ENCODE measurements around the gene SLCO3A1.
A peak's percentile ranks its signal among the peaks of the same experiment; 100 is the strongest.
"Not testable (repeated sequence)": the region's sequence is repeated elsewhere in the genome, so short reads cannot be mapped to it uniquely, and the experiment has no call there.

Gene SLCO3A1

GRCh38 chr15:91940496-91941381 lies 87.2 kb downstream of the SLCO3A1 start:
- no peak for DNase-seq (ENCODE audit: low spot score)

- no peak for DNase-seq (ENCODE audit: low spot score)
Measured at GRCh38 chr15:91941871-91942658, 88.6 kb downstream of the SLCO3A1 start.

GRCh38 chr15:91942720-91943394 lies 89.3 kb downstream of the SLCO3A1 start:
- no peak for DNase-seq (ENCODE audit: low spot score)

GRCh38 chr15:91944331-91944730 lies 90.8 kb downstream of the SLCO3A1 start:
- no peak for DNase-seq (ENCODE audit: low spot score)

GRCh38 chr15:91945385-91945784 lies 91.9 kb downstream of the SLCO3A1 start:
- DNase-seq (ENCODE audit: low spot score), result no peak

GRCh38 chr15:91946075-91946474 lies 92.6 kb downstream of the SLCO3A1 start:
- no peak for DNase-seq (ENCODE audit: low spot score)

GRCh38 chr15:91946581-91947292 lies 93.2 kb downstream of the SLCO3A1 start:
- DNase-seq (ENCODE audit: low spot score), result no peak

GRCh38 chr15:91947293-91947679 lies 93.8 kb downstream of the SLCO3A1 start:
- no peak for DNase-seq (ENCODE audit: low spot score)

GRCh38 chr15:91947683-91948608 lies 94.4 kb downstream of the SLCO3A1 start:
- no peak for DNase-seq (ENCODE audit: low spot score)

- no peak for DNase-seq (ENCODE audit: low spot score)
Measured at GRCh38 chr15:91949361-91949760, 95.9 kb downstream of the SLCO3A1 start.

GRCh38 chr15:91950054-91950453 lies 96.5 kb downstream of the SLCO3A1 start:
- DNase-seq (ENCODE audit: low spot score), result no peak

- no peak for DNase-seq (ENCODE audit: low spot score)
Measured at GRCh38 chr15:91950631-91951329, 97.3 kb downstream of the SLCO3A1 start.

- no peak for DNase-seq (ENCODE audit: low spot score)
Measured at GRCh38 chr15:91952216-91952615, 98.7 kb downstream of the SLCO3A1 start.

- no peak for DNase-seq (ENCODE audit: low spot score)
Measured at GRCh38 chr15:91953432-91953831, 99.9 kb downstream of the SLCO3A1 start.

GRCh38 chr15:91954292-91954691 lies 100.8 kb downstream of the SLCO3A1 start:
- no peak for DNase-seq (ENCODE audit: low spot score)

- no peak for DNase-seq (ENCODE audit: low spot score)
Measured at GRCh38 chr15:91956026-91956723, 102.7 kb downstream of the SLCO3A1 start.

- DNase-seq (ENCODE audit: low spot score), result no peak
Measured at GRCh38 chr15:91961357-91961756, 107.8 kb downstream of the SLCO3A1 start.

- not testable (repeated sequence) for DNase-seq (ENCODE audit: low spot score)
Measured at GRCh38 chr15:91963747-91964146, 110.2 kb downstream of the SLCO3A1 start.

GRCh38 chr15:91965501-91966193 lies 112.1 kb downstream of the SLCO3A1 start:
- DNase-seq (ENCODE audit: low spot score), result peak; percentile 70

Data from RKO (cell line).